Activated naive CD4-positive, alpha-beta T cell treated with Interleukin-2 at 50 U/mL for 16 hours (primary cell): Measurements from ENCODE around the gene DLEU7.

ENCODE experiments used
- DNase-seq: peaks from one replicate; pipeline ENCODE4 v3.0.0-alpha.2; 2020

DLEU7 gene

DNA sequence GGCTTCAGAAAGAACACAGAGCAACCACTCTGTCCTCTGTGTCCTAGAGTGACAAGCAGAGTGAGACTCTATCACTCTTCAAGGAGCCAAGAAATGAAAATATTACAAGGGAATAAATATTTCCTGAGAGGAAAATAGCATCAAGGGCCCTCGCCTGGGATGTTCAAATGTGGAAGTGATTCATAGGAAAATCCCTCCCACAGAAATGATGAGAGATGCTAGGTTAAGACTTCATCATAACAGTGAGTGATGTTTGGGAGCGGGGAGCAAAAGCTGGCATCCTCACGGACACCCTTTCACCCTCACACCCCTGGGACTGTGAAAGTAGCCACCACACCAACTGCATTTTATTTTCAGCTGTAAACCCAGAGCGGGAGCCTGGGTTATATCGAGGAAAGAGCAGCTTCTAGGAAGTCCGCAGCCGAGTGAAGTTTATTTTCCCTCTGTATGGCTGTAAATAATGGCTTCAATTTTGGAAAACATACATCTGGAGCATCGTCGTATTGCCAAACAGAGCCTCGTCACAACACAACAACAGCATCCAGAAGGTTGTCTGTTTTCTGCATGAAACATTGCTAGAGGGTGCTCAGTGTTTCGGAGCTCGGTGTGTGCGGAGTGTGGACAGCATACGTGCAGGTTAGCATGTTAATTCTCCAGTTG, 54.8 kb downstream of the DLEU7 start:
- no peak for DNase-seq

- DNase-seq: no peak
These were observed 55.9 kb downstream of the DLEU7 start for GRCh38 chr13:50787316-50788195.

DNA sequence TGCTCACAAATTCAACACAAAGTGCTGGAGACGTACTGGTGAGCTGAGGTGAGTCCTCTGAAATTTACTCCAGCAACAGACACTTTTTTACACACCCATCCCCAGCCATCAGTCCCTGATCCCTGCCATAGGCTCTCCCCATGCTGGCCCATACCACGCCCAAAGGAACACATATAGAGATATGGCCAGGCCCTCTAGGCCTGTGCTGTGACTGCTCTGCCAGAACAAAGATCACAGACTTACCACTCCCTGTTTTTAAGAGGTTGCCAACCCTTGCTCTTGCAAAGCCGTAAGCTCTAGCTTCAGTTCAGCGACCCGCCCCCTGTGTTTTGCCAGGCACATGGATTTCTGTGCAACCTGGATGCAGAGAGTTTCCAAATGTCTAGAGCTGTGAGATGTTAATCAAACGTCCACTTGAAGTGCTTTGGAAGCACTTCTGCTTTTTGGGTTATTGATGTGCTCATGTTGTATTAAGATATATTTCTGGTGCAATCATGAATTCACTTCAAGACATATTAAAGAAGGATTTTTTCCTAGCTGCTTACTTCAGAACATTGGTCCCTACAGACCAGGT, 59.7 kb downstream of the DLEU7 start:
- DNase-seq: no peak

GRCh38 chr13:50783066-50783465, 60.4 kb downstream of the DLEU7 start:
- no peak for DNase-seq

DNA sequence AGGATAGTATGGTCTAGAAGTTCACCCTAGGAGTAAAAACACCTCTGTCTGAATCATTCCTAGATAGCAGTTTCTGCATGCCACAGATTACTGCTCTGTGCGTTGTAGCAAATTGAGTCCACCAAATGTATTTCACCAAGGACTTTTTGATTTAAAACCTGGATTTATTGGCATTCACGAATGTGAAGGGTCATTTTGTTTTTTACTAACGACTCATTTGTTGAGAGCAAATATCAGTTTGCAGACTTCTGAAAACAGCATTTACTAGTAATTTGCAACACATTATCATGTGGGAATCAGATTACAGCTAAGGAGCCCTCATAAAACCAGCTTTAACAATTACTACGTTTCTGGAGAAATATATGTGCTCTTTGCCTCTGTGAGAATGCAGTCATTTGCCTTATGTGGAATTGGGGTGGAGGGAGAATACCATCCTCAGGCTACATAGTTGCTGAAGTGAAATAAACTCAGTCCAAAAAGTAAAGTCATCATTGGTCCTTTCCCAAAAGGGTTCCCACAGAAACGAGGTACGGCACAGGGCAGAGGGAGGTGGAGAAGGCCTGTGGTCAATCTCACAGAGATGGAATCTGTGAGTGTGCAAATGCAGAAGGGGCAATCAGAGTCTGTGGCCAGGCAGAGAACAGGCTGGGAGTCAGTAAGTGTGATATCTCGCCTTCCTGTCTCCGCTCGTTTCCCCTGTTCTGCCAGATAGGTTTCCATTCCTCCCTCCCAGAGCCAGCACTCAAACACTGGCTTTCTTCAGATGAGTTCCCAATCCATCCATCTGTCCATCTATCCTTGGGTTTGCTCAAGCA, 63.1 kb downstream of the DLEU7 start:
- DNase-seq: no peak

GRCh38 chr13:50779443-50780200, 63.9 kb downstream of the DLEU7 start:
- no peak for DNase-seq
